ENCODE data around the gene ZNF787. TPM values are rescaled to one million over a fixed set of nuclear protein-coding genes. Genes with fewer than 3 reads are reported as not detected.

The ZNF787 gene
- total RNA-seq, 2 donors from 2014 or later, result 13.4 to 18.7 TPM

GRCh38 chr19:56096665-56097064 is 24.4 kb downstream of the ZNF787 start:
- ATAC-seq (ENCODE audit: insufficient number of reproducible peaks, low FRiP score, low read depth) (no peak), DNase-seq (ENCODE audit: low spot score) (no peak)
- no peak overlapping the region for H3K4me3 ChIP-seq
- H3K9me3 ChIP-seq, result no peaks in the 10 kb centered on the region
- no peak overlapping the region for H3K27ac ChIP-seq
- H3K27me3 ChIP-seq (replicated peaks; ENCODE audit: insufficient read depth), result no peaks in the 10 kb centered on the region
- TF ChIP-seq CTCF (IDR thresholded peaks at IDR 0.05), result no peak
- peaks cover 14% of the 10 kb centered on the region for H3K36me3 ChIP-seq
- H3K4me1 ChIP-seq (ENCODE audit: control insufficient read depth in 1 of 2, low read depth in 2 of 2), result no peaks in the 10 kb centered on the region

GRCh38 chr19:56094449-56094848 is 26.6 kb downstream of the ZNF787 start:
- DNase-seq (ENCODE audit: low spot score) (no peak), ATAC-seq (ENCODE audit: insufficient number of reproducible peaks, low FRiP score, low read depth) (no peak)
- no peak overlapping the region for H3K4me3 ChIP-seq
- no peaks in the 10 kb centered on the region for H3K9me3 ChIP-seq
- H3K27me3 ChIP-seq (replicated peaks; ENCODE audit: insufficient read depth), result no peaks in the 10 kb centered on the region
- H3K4me1 ChIP-seq (ENCODE audit: control insufficient read depth in 1 of 2, low read depth in 2 of 2), result no peaks in the 10 kb centered on the region
- no peak overlapping the region for H3K27ac ChIP-seq
- TF ChIP-seq CTCF (IDR thresholded peaks at IDR 0.05), result no peak
- H3K36me3 ChIP-seq, result peaks cover 9% of the 10 kb centered on the region

GRCh38 chr19:56092685-56093631 is 28.1 kb downstream of the ZNF787 start:
- Histone ChIP-seq H3K4me1 (ENCODE audit: control insufficient read depth in 1 of 2, low read depth in 2 of 2) (no peaks in the 10 kb centered on the region), H3K27me3 (replicated peaks; ENCODE audit: insufficient read depth) (no peaks in the 10 kb centered on the region), H3K36me3 (peaks cover 8% of the 10 kb centered on the region), H3K27ac (no peak overlapping the region), H3K9me3 (no peaks in the 10 kb centered on the region), H3K4me3 (no peak overlapping the region)
- TF ChIP-seq CTCF (IDR thresholded peaks at IDR 0.05), result no peak
- DNase-seq (ENCODE audit: low spot score) (no peak), ATAC-seq (ENCODE audit: insufficient number of reproducible peaks, low FRiP score, low read depth) (no peak)

- ATAC-seq (ENCODE audit: insufficient number of reproducible peaks, low FRiP score, low read depth), result no peak
- Histone ChIP-seq H3K27me3 (replicated peaks; ENCODE audit: insufficient read depth) (no peaks in the 10 kb centered on the region), H3K4me1 (ENCODE audit: control insufficient read depth in 1 of 2, low read depth in 2 of 2) (no peaks in the 10 kb centered on the region), H3K4me3 (no peak overlapping the region), H3K36me3 (peaks cover 8% of the 10 kb centered on the region), H3K27ac (no peak overlapping the region), H3K9me3 (no peaks in the 10 kb centered on the region)
- TF ChIP-seq CTCF (IDR thresholded peaks at IDR 0.05), result no peak
- no peak for DNase-seq (ENCODE audit: low spot score)
Measured at GRCh38 chr19:56091751-56092546, 29.1 kb downstream of the ZNF787 start.

GRCh38 chr19:56091066-56091490 is 30.0 kb downstream of the ZNF787 start:
- Histone ChIP-seq H3K27ac (no peak overlapping the region), H3K4me1 (ENCODE audit: control insufficient read depth in 1 of 2, low read depth in 2 of 2) (no peaks in the 10 kb centered on the region), H3K4me3 (no peak overlapping the region), H3K36me3 (peaks cover 8% of the 10 kb centered on the region), H3K9me3 (no peaks in the 10 kb centered on the region), H3K27me3 (replicated peaks; ENCODE audit: insufficient read depth) (no peaks in the 10 kb centered on the region)
- no peak for DNase-seq (ENCODE audit: low spot score)
- no peak for ATAC-seq (ENCODE audit: insufficient number of reproducible peaks, low FRiP score, low read depth)
- TF ChIP-seq CTCF (IDR thresholded peaks at IDR 0.05), result no peak

All from thoracic aorta (tissue), 2 donors.